Smooth muscle cell (in vitro differentiated cells): ENCODE results near the gene DNAJC3. TPM values are rescaled to one million over a fixed set of nuclear protein-coding genes. Genes with fewer than 3 reads are reported as not detected.
"Not testable (repeated sequence)": the region's sequence is repeated elsewhere in the genome, so short reads cannot be mapped to it uniquely, and the experiment has no call there.

Experiments used
- DNase-seq: peaks from one replicate; lab custom pipeline; 2025; ENCODE audit not compliant: unreplicated experiment; lab: John Stamatoyannopoulos, UW
- H2AFZ ChIP-seq: fragments of 200-600 bp; sonication (generic); 2 replicates; pipeline ENCODE4 v1.6.0; 2016; ENCODE audit warnings: antibody characterized with exemption, low read depth, mild to moderate bottlenecking
- H3F3A ChIP-seq: fragments of 200-600 bp; sonication (generic); 2 replicates; pipeline ENCODE4 v1.6.0; 2017; ENCODE audit warnings: antibody characterized with exemption, low read depth
- H3K27ac ChIP-seq: fragments of 200-600 bp; sonication (generic); 2 replicates; pipeline ENCODE4 v1.5.1; 2016; ENCODE audit warnings: low read depth, mild to moderate bottlenecking
- H3K27me3 ChIP-seq: fragments of 200-600 bp; sonication (generic); 2 replicates; pipeline ENCODE4 v1.6.1; 2016; ENCODE audit warnings: low read depth, mild to moderate bottlenecking
- H3K36me3 ChIP-seq: fragments of 200-600 bp; sonication (generic); 2 replicates; pipeline ENCODE4 v1.5.1; 2016; ENCODE audit warnings: low read depth
- H3K4me1 ChIP-seq: fragments of 200-600 bp; sonication (generic); 2 replicates; pipeline ENCODE4 v1.5.1; 2016; ENCODE audit warnings: low read depth
- H3K4me2 ChIP-seq: fragments of 200-600 bp; sonication (generic); 2 replicates; pipeline ENCODE4 v1.6.0; 2016; ENCODE audit warnings: mild to moderate bottlenecking
- H3K4me3 ChIP-seq: fragments of 200-600 bp; sonication (generic); 2 replicates; pipeline ENCODE4 v1.5.1; 2016; ENCODE audit warnings: mild to moderate bottlenecking
- H3K79me2 ChIP-seq: fragments of 200-600 bp; sonication (generic); 2 replicates; pipeline ENCODE4 v1.6.0; 2016; ENCODE audit warnings: low read depth, mild to moderate bottlenecking
- H3K9ac ChIP-seq: fragments of 200-600 bp; sonication (generic); 2 replicates; pipeline ENCODE4 v1.6.0; 2016; ENCODE audit warnings: low read depth
- H3K9me3 ChIP-seq: fragments of 200-600 bp; sonication (generic); replicated peaks from 2 replicates; pipeline ENCODE4 v1.5.1; 2016; ENCODE audit warnings: low read depth
- H4K20me1 ChIP-seq: fragments of 200-600 bp; sonication (generic); 2 replicates; pipeline ENCODE4 v1.6.0; 2016; ENCODE audit warnings: low read depth
- CTCF ChIP-seq: fragments of 200-600 bp; sonication (generic); IDR thresholded peaks from 2 replicates; pipeline ENCODE4 v1.5.1; 2017; ENCODE audit warnings: borderline replicate concordance, mild to moderate bottlenecking, antibody characterized with exemption; ENCODE audit not compliant: insufficient read depth, poor library complexity, severe bottlenecking
- WGBS: methylation state at CpG from one replicate; pipeline ENCODE4 v1.1.7; 2016; ENCODE audit warnings: low lambda C conversion rate; 5-methylcytosine and 5-hydroxymethylcytosine counted together
- polyA plus RNA-seq: library from polyadenylated mRNA; unstranded; fragments of >200 nt; fragmentation: Nextera tagmentation; extraction: Ambion mirVana; gene quantifications from 2 replicates; pipeline ENCODE4 v1.2.1, GENCODE V29; 2016
- total RNA-seq: library from RNA; depleted of rRNA; stranded (reverse); fragments of >200 nt; gene quantifications from 2 replicates; pipeline ENCODE4 v1.2.3, GENCODE V29; 2014

The DNAJC3 gene
- total and polyA plus RNA-seq, 2 experiments from 2014 or later = 15.7 to 47.8 TPM

GRCh38 chr13:95689582-95689926 is 12.6 kb downstream of the DNAJC3 start:
- Histone ChIP-seq H2AFZ (no peak overlapping the region), H4K20me1 (peaks cover 46% of the 10 kb centered on the region), H3K27ac (no peak overlapping the region), H3F3A (no peaks in the 10 kb centered on the region), H3K27me3 (no peaks in the 10 kb centered on the region), H3K9me3 (no peaks in the 10 kb centered on the region), H3K79me2 (peaks cover 53% of the 10 kb centered on the region), H3K9ac (no peak overlapping the region), H3K4me3 (no peak overlapping the region), H3K4me1 (no peaks in the 10 kb centered on the region), H3K4me2 (no peak overlapping the region), H3K36me3 (no peaks in the 10 kb centered on the region)
- TF ChIP-seq CTCF = no peak
- no peak for DNase-seq
- 100% methylated on average over 3 of the region's 3 CpGs for WGBS

- Histone ChIP-seq H3K79me2 (peaks cover 38% of the 10 kb centered on the region), H4K20me1 (peaks cover 31% of the 10 kb centered on the region)
- H3K27ac ChIP-seq, H2AFZ ChIP-seq, H3K4me2 ChIP-seq, H3K27me3 ChIP-seq, H3K4me1 ChIP-seq, H3K9ac ChIP-seq, H3F3A ChIP-seq, DNase-seq, H3K9me3 ChIP-seq, H3K36me3 ChIP-seq, H3K4me3 ChIP-seq: not testable (repeated sequence)
- 100% methylated on average over 2 of the region's 28 CpGs for WGBS
These were observed 14.0 kb downstream of the DNAJC3 start for GRCh38 chr13:95690986-95691385.

GRCh38 chr13:95697052-95697680 is 20.2 kb downstream of the DNAJC3 start:
- Histone ChIP-seq H4K20me1 (no peaks in the 10 kb centered on the region), H3K36me3 (no peaks in the 10 kb centered on the region), H3K9ac (no peak overlapping the region), H3K9me3 (no peaks in the 10 kb centered on the region), H3F3A (no peaks in the 10 kb centered on the region), H3K4me3 (no peak overlapping the region), H3K27me3 (no peaks in the 10 kb centered on the region), H3K4me2 (no peak overlapping the region), H3K27ac (no peak overlapping the region), H3K79me2 (peaks cover 27% of the 10 kb centered on the region), H3K4me1 (no peaks in the 10 kb centered on the region), H2AFZ (no peak overlapping the region)
- 87% methylated on average over 6 of the region's 6 CpGs for WGBS
- no peak for TF ChIP-seq CTCF
- DNase-seq = no peak

GRCh38 chr13:95698047-95698749 is 21.3 kb downstream of the DNAJC3 start:
- Histone ChIP-seq H3K9ac (no peak overlapping the region), H3K4me3 (no peak overlapping the region)
- no peak for DNase-seq

More at GRCh38 chr13:95698047-95698749, 21.3 kb downstream of the DNAJC3 start:
- no peaks in the 10 kb centered on the region for H3K36me3 ChIP-seq
- H4K20me1 ChIP-seq = no peaks in the 10 kb centered on the region
- H3K79me2 ChIP-seq = peaks cover 35% of the 10 kb centered on the region
- no peaks in the 10 kb centered on the region for H3K9me3 ChIP-seq
- no peak overlapping the region for H2AFZ ChIP-seq
- H3K27me3 ChIP-seq = no peaks in the 10 kb centered on the region
- H3F3A ChIP-seq = peaks cover 2% of the 10 kb centered on the region
- H3K4me1 ChIP-seq = no peaks in the 10 kb centered on the region
- no peak overlapping the region for H3K4me2 ChIP-seq
- peak; percentile 24 for TF ChIP-seq CTCF
- 87% methylated on average over 5 of the region's 5 CpGs for WGBS
- H3K27ac ChIP-seq = no peak overlapping the region
